Uterus (tissue), 2 donors: Measurements from ENCODE around the gene SLC35D3.

Experiments used
- POLR2A ChIP-seq, 2 donors: fragments of 450-650 bp; IDR thresholded peaks; one replicate each; pipeline ENCODE4 v1.6.1; 2016; ENCODE audit warnings: antibody characterized with exemption in 2 of 2, mild to moderate bottlenecking in 1 of 2, moderate library complexity in 1 of 2
- TF ChIP-seq, protein P1 (sequence below), 4 experiments: fragments of 200-600 bp in 2 of 4; fragments of 450-650 bp in 2 of 4; sonication (generic) in 2 of 4; IDR thresholded peaks; one replicate each; pipeline ENCODE4 v1.5.1; 2016 to 2019; ENCODE audit warnings: antibody characterized with exemption in 4 of 4, mild to moderate bottlenecking in 2 of 4, moderate library complexity in 1 of 4

DNA sequence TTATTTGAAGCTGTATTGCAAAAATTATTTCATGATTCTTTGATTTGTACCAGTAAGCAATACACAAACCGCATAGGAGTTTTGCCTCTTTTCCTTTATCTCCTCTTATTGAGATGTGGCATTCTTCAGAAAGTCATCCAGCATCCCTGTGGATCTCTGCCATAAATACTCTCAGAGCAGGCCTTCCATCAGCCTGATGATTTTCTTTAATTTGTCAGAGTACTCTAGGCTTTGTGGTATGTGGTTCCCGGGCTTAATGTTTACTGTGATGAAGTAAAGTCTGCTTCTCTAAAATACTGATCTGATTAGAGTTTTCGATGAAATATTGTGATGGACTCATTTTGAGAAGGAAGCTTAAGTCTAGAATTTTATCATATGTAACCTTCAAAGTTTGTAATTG is 31.1 kb upstream of the SLC35D3 start:
- TF ChIP-seq POLR2A (IDR thresholded peaks at IDR 0.05): no peak
- TF ChIP-seq, protein P1, sequence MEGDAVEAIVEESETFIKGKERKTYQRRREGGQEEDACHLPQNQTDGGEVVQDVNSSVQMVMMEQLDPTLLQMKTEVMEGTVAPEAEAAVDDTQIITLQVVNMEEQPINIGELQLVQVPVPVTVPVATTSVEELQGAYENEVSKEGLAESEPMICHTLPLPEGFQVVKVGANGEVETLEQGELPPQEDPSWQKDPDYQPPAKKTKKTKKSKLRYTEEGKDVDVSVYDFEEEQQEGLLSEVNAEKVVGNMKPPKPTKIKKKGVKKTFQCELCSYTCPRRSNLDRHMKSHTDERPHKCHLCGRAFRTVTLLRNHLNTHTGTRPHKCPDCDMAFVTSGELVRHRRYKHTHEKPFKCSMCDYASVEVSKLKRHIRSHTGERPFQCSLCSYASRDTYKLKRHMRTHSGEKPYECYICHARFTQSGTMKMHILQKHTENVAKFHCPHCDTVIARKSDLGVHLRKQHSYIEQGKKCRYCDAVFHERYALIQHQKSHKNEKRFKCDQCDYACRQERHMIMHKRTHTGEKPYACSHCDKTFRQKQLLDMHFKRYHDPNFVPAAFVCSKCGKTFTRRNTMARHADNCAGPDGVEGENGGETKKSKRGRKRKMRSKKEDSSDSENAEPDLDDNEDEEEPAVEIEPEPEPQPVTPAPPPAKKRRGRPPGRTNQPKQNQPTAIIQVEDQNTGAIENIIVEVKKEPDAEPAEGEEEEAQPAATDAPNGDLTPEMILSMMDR (IDR thresholded peaks at IDR 0.05): no peak
